HEK293T (cell line): ENCODE measurements around the gene ZNF710.

ENCODE experiments used
- CTCF ChIA-PET: fragments of 350-600 bp; formaldehyde crosslinking; extraction: SDS; loops from one replicate; lab custom pipeline; 2021; ENCODE audit warnings: antibody characterized with exemption, inconsistent platforms; lab: Yijun Ruan, JAX
- POLR2A ChIA-PET: fragments of 350-600 bp; formaldehyde crosslinking; extraction: SDS; loops from one replicate; lab custom pipeline; 2020; ENCODE audit warnings: antibody characterized with exemption, inconsistent platforms; lab: Yijun Ruan, JAX
- DNase-seq: peaks from one replicate; pipeline ENCODE4 v3.0.0; 2012; ENCODE audit warnings: mixed read lengths; ENCODE audit errors: extremely low spot score
- ARNT ChIP-seq: fragments of 450-650 bp; IDR thresholded peaks from 2 replicates; pipeline ENCODE4 v1.6.1; 2017; ENCODE audit warnings: mild to moderate bottlenecking
- BHLHE40 ChIP-seq: fragments of 450-650 bp; IDR thresholded peaks from 2 replicates; pipeline ENCODE4 v1.6.1; 2016; ENCODE audit warnings: mild to moderate bottlenecking, moderate library complexity, borderline replicate concordance
- CTBP1 ChIP-seq: fragments of 450-650 bp; IDR thresholded peaks from 2 replicates; pipeline ENCODE4 v1.6.1; 2016; ENCODE audit warnings: borderline replicate concordance
- ELF4 ChIP-seq: fragments of 450-650 bp; IDR thresholded peaks from 2 replicates; pipeline ENCODE4 v1.6.1; 2017; ENCODE audit warnings: antibody characterized with exemption
- FOXA1 ChIP-seq: fragments of 450-650 bp; IDR thresholded peaks from 2 replicates; pipeline ENCODE4 v1.6.1; 2016; ENCODE audit warnings: mild to moderate bottlenecking
- FOXK2 ChIP-seq: fragments of 450-650 bp; IDR thresholded peaks from 2 replicates; pipeline ENCODE4 v1.6.1; 2016; ENCODE audit warnings: mild to moderate bottlenecking
- FOXM1 ChIP-seq: fragments of 450-650 bp; IDR thresholded peaks from 2 replicates; pipeline ENCODE4 v1.6.1; 2017; ENCODE audit warnings: mild to moderate bottlenecking, borderline replicate concordance
- HDGF ChIP-seq: fragments of 450-650 bp; IDR thresholded peaks from 2 replicates; pipeline ENCODE4 v1.6.1; 2017; ENCODE audit warnings: antibody characterized with exemption, borderline replicate concordance
- L3MBTL2 ChIP-seq: fragments of 450-650 bp; conservative IDR thresholded peaks from 2 replicates; pipeline ENCODE4 v1.6.1; 2016; ENCODE audit warnings: mild to moderate bottlenecking
- LEF1 ChIP-seq: fragments of 450-650 bp; IDR thresholded peaks from 2 replicates; pipeline ENCODE4 v1.6.1; 2017; ENCODE audit warnings: mild to moderate bottlenecking, borderline replicate concordance
- NFRKB ChIP-seq: fragments of 450-650 bp; IDR thresholded peaks from 2 replicates; pipeline ENCODE4 v1.6.1; 2016; ENCODE audit warnings: mild to moderate bottlenecking, moderate library complexity
- PKNOX1 ChIP-seq: fragments of 450-650 bp; IDR thresholded peaks from 2 replicates; pipeline ENCODE4 v1.6.1; 2016
- SP1 ChIP-seq: fragments of 450-650 bp; IDR thresholded peaks from 2 replicates; pipeline ENCODE4 v1.6.1; 2017
- SUZ12 ChIP-seq: fragments of 450-650 bp; IDR thresholded peaks from 2 replicates; pipeline ENCODE4 v1.6.1; 2016; ENCODE audit warnings: mild to moderate bottlenecking
- TARDBP ChIP-seq: fragments of 450-650 bp; IDR thresholded peaks from 2 replicates; pipeline ENCODE4 v1.6.1; 2016
- ZNF384 ChIP-seq: fragments of 450-650 bp; IDR thresholded peaks from 2 replicates; pipeline ENCODE4 v1.6.1; 2016

The ZNF710 gene

DNA sequence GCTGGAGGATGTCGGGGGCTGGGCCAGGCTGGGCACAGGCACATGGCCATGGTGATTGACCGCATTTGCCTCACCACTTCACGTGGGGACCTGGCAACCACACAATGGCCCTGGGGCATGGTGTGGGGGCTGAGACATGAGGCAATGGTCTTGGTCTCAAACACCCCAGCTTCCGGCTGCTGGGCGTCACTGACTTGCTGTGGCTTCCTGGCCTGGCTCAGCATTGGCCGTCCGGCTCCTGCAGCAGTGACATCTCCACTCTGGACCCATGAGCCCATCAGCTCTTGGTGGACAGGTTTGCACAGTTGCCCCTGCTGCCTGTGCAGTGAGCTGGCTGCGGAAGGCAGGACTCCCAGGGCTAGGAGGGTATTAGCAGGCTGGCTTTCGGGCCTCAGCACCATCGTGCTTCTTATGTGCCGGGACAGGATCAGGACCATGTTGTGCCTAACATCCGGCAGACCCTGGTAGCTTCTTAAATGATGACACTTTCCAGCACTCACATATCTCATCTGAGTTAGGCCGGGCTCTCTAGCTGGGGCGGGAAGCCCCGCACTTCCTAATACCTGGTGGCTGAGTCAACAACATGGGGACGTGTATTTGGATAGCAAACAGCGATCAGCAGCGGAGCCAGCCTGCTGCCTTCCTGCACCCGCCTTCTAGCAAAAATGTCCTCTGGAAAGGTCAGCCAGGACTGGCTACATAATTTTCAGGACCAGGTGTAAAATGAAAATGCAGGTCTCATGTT lies 34.1 kb downstream of the ZNF710 start:
- TF ChIP-seq LEF1 (no peak), SP1 (no peak), ARNT (no peak), CTBP1 (no peak), SUZ12 (no peak), PKNOX1 (no peak), FOXK2 (no peak), TARDBP (no peak), FOXM1 (no peak), BHLHE40 (no peak)
- CTCF ChIA-PET, result no interaction called here
- no peak for DNase-seq
- POLR2A ChIA-PET, result interaction anchor here (0.6 to 1.0 kb wide), 2 partner anchors 12 to 142 kb away, joined by 3 read pairs; partner anchors contain the start of gene AP3S2

- no peak for DNase-seq
- ChIA-PET CTCF (no interaction called here), POLR2A (interaction anchor here (0.6 kb wide), 1 partner anchor 142 kb away, joined by 3 read pairs; the partner anchor contains the start of gene AP3S2)
- no peak for TF ChIP-seq BHLHE40
- no peak for TF ChIP-seq SP1
- no peak for TF ChIP-seq HDGF
- no peak for TF ChIP-seq ELF4
- TF ChIP-seq FOXM1, result no peak
- no peak for TF ChIP-seq PKNOX1
- no peak for TF ChIP-seq LEF1
- no peak for TF ChIP-seq FOXA1
- no peak for TF ChIP-seq CTBP1
- TF ChIP-seq L3MBTL2, result no peak
- TF ChIP-seq TARDBP, result no peak
- no peak for TF ChIP-seq SUZ12
- TF ChIP-seq FOXK2, result no peak
- no peak for TF ChIP-seq ARNT
- TF ChIP-seq NFRKB, result no peak
- no peak for TF ChIP-seq ZNF384
Observed at GRCh38 chr15:90035840-90036230, 34.7 kb downstream of the ZNF710 start.

GRCh38 chr15:90036343-90036742 lies 35.2 kb downstream of the ZNF710 start:
- DNase-seq, result no peak
- CTCF ChIA-PET, result no interaction called here
- POLR2A ChIA-PET, result no interaction called here

GRCh38 chr15:90036806-90037510 lies 35.8 kb downstream of the ZNF710 start:
- no peak for DNase-seq
- ChIA-PET CTCF (no interaction called here), POLR2A (no interaction called here)
- TF ChIP-seq PKNOX1 (no peak), ARNT (no peak), ZNF384 (no peak), FOXM1 (no peak), NFRKB (no peak), CTBP1 (no peak), FOXA1 (no peak), LEF1 (no peak), TARDBP (no peak), L3MBTL2 (no peak), ELF4 (no peak), FOXK2 (no peak)

More at GRCh38 chr15:90036343-90036742, 35.2 kb downstream of the ZNF710 start:
- TF ChIP-seq SP1 (no peak), FOXK2 (no peak), SUZ12 (no peak), ELF4 (no peak), CTBP1 (no peak), ARNT (no peak), LEF1 (no peak), NFRKB (no peak), BHLHE40 (no peak), L3MBTL2 (no peak), FOXA1 (no peak), TARDBP (no peak), PKNOX1 (no peak), ZNF384 (no peak)

GRCh38 chr15:90037511-90037860 lies 36.4 kb downstream of the ZNF710 start:
- ChIA-PET POLR2A (no interaction called here), CTCF (no interaction called here)
- TF ChIP-seq ZNF384 (no peak), FOXK2 (no peak), FOXA1 (no peak), L3MBTL2 (no peak), LEF1 (no peak), FOXM1 (no peak), ELF4 (no peak), SP1 (no peak), TARDBP (no peak), HDGF (no peak)
- no peak for DNase-seq
